D721Med (cell line): ENCODE data around the gene COMMD1.

Experiments
- DNase-seq: peaks from one replicate; pipeline ENCODE4 v3.0.0; 2011; ENCODE audit warnings: low spot score; ENCODE audit not compliant: insufficient read length
- FAIRE-seq: peaks from 2 replicates; lab custom pipeline; 2011; peaks lifted over from hg19 to GRCh38; lab: Jason Lieb, UNC
- CTCF ChIP-seq: IDR thresholded peaks from 2 replicates; pipeline ENCODE4 v1.5.1; 2012; ENCODE audit warnings: mild to moderate bottlenecking, control low read depth; ENCODE audit not compliant: insufficient read depth; ENCODE audit errors: missing control alignments

The COMMD1 gene

DNA sequence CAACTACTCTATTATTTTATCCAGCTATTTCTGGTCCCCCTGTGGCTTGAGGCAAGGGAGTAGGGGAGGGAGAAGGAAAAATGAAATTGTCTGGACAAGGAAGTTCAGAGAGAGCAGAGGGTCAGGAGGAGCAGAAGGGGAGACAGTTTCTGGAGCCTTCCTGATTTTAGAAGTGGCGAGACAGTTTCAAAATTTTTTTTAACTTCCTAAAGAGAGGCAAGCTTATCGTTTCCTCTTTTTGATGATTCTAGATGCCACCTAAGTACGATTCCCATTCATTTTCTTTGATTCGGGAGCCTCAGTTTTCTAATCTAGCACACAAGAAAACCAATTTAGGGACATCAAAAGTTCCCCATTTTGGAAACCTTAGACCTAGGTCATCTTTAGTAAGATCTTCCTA lies 193.6 kb downstream of the COMMD1 start:
- FAIRE-seq: no peak
- DNase-seq: no peak
- TF ChIP-seq CTCF: no peak

DNA sequence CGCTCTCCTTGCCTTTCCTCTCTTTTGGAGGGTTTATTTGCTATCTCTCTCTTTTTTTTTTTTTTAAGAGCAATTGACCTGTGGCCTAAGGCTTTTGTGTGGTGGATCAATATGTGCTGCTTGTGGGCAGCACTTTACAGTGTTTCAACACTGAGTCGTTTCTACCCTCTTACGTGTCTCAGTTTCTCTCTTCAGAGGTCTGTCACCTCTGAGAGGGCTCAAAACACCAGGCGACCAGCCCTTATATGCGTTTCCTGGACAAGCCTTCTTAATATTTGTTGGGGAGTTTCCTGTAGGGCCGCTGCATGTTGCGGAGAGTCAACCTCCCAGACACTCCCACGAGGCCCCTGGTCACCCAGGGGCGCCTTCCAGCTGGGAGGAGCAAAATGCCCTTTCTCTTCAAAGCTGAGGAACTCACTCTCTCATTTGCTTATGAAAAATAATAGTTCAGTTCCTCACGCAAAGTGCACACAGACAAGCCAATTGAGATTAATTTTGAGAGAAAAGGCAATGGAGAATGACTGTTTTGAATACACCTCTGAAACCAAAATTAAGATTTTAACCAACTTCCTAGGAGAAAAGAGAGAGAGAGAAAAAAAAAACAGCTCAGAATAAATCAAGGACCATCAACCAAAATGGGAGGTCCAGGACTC lies 194.2 kb downstream of the COMMD1 start:
- no peak for TF ChIP-seq CTCF
- DNase-seq (no peak), FAIRE-seq (no peak)

GRCh38 chr2:62101886-62102285 lies 196.4 kb downstream of the COMMD1 start:
- FAIRE-seq: no peak
- no peak for TF ChIP-seq CTCF
- DNase-seq: no peak

- no peak for FAIRE-seq
- no peak for TF ChIP-seq CTCF
Observed at GRCh38 chr2:62102402-62102920, 197.0 kb downstream of the COMMD1 start.

GRCh38 chr2:62109554-62109953 lies 204.1 kb downstream of the COMMD1 start:
- no peak for FAIRE-seq
- DNase-seq: no peak
- TF ChIP-seq CTCF: no peak

More at GRCh38 chr2:62102402-62102920, 197.0 kb downstream of the COMMD1 start:
- no peak for DNase-seq

GRCh38 chr2:62110415-62111025 lies 205.0 kb downstream of the COMMD1 start:
- FAIRE-seq (no peak), DNase-seq (no peak)
- TF ChIP-seq CTCF: no peak

GRCh38 chr2:62112179-62112578 lies 206.7 kb downstream of the COMMD1 start:
- FAIRE-seq (no peak), DNase-seq (no peak)
- no peak for TF ChIP-seq CTCF
